ENCODE data around the gene GULP1. TPM values are rescaled to one million over a fixed set of nuclear protein-coding genes. Genes with fewer than 3 reads are reported as not detected.
"Not testable (repeated sequence)": the region's sequence is repeated elsewhere in the genome, so short reads cannot be mapped to it uniquely, and the experiment has no call there.

Gene GULP1
- total RNA-seq, 3 donors from 2014 or later: 9.0 to 35.7 (median 15.1) TPM

DNA sequence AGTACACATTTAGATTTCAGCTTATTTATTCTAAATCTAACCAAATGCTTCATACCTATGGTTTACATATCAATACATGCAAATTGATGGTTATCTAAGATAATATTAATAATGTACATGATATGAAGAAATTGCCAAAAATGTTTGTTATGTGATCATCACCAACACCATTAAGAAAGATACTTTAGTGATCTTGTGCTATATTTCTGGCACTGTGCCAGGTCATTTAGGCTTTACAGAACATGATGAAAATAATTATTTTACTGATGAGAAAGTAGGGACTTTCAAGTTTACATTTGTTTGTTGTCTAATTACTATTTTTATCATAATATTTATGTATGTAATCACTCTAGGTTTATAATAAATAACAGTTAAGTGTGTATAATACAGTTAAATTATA lies 158.3 kb downstream of the GULP1 start:
- DNase-seq: no peak
- Histone ChIP-seq H3K36me3 (ENCODE audit: low read depth) (no peaks in the 10 kb centered on the region), H3K4me1 (ENCODE audit: low read depth) (no peaks in the 10 kb centered on the region), H3K4me3 (no peak overlapping the region), H3K9me3 (no peaks in the 10 kb centered on the region)
- ATAC-seq: no peak
- intact Hi-C loops (cut with DNase I, micrococcal nuclease): no loop called here
- TF ChIP-seq, protein P1, sequence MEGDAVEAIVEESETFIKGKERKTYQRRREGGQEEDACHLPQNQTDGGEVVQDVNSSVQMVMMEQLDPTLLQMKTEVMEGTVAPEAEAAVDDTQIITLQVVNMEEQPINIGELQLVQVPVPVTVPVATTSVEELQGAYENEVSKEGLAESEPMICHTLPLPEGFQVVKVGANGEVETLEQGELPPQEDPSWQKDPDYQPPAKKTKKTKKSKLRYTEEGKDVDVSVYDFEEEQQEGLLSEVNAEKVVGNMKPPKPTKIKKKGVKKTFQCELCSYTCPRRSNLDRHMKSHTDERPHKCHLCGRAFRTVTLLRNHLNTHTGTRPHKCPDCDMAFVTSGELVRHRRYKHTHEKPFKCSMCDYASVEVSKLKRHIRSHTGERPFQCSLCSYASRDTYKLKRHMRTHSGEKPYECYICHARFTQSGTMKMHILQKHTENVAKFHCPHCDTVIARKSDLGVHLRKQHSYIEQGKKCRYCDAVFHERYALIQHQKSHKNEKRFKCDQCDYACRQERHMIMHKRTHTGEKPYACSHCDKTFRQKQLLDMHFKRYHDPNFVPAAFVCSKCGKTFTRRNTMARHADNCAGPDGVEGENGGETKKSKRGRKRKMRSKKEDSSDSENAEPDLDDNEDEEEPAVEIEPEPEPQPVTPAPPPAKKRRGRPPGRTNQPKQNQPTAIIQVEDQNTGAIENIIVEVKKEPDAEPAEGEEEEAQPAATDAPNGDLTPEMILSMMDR (IDR thresholded peaks at IDR 0.05): no peak

DNA sequence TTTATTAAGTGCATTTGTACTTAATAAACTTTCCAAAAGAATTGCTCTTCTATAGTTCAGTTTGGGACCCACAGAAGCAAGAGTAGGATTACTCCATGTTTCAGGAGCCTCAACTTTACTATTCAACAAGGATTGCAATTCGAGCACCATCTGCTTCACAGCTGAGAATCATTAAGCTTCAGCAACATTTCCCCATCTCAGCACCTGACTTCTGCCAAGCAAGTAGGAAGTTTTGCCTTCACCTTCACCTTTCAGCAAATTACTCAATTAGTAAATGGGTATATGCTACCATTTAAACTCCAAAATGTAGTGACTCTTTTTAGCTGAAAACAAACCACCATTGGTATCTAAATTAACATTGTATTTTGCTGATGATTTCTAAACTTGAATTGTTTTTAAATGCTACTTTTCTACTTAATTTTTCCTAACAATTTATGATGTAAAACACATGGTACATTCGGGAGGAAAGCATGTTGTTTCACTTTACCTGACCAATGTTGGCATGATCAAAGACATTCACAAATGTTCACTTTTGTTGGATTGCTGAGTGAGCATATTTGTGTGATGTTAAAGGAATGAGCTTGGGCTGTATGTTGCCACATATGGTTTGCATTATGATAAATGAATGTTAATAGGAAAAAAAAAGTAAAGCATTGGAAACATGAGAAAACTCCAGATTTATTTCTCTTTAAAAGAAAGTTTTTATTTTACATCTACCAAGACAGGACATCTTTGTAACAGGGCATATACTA lies 159.2 kb downstream of the GULP1 start:
- TF ChIP-seq, protein P1 (IDR thresholded peaks at IDR 0.05): no peak
- ATAC-seq (no peak), DNase-seq (no peak)
- intact Hi-C loops (cut with DNase I, micrococcal nuclease): no loop called here
- Histone ChIP-seq H3K9me3 (no peaks in the 10 kb centered on the region), H3K4me3 (no peak overlapping the region), H3K4me1 (ENCODE audit: low read depth) (no peaks in the 10 kb centered on the region), H3K36me3 (ENCODE audit: low read depth) (no peaks in the 10 kb centered on the region)

DNA sequence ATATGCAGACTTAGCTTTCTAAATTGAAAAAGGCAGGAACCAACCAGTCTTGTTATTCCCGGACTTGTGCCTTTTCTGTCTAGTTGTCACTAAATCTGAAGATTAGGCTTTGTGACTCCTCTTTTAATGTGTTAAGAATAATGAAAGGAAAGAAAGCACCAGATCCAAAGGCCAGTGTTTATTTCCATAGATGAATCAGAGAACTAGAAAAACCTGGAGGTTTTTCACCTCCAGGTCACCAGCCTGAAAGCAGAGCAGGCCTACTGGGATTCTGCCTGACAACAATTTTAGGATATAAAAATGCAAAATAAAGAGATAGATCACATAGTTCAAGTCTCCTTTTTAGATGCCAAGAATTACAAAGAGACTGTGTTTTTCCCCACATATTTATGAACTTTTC lies 160.4 kb downstream of the GULP1 start:
- ATAC-seq: no peak
- no peaks in the 10 kb centered on the region for H3K36me3 ChIP-seq (ENCODE audit: low read depth)
- H3K4me1 ChIP-seq (ENCODE audit: low read depth): no peaks in the 10 kb centered on the region
- H3K4me3 ChIP-seq: no peak overlapping the region
- no peak for DNase-seq
- intact Hi-C loops (cut with DNase I, micrococcal nuclease): no loop called here
- H3K9me3 ChIP-seq: no peaks in the 10 kb centered on the region
- TF ChIP-seq, protein P1 (IDR thresholded peaks at IDR 0.05): no peak

DNA sequence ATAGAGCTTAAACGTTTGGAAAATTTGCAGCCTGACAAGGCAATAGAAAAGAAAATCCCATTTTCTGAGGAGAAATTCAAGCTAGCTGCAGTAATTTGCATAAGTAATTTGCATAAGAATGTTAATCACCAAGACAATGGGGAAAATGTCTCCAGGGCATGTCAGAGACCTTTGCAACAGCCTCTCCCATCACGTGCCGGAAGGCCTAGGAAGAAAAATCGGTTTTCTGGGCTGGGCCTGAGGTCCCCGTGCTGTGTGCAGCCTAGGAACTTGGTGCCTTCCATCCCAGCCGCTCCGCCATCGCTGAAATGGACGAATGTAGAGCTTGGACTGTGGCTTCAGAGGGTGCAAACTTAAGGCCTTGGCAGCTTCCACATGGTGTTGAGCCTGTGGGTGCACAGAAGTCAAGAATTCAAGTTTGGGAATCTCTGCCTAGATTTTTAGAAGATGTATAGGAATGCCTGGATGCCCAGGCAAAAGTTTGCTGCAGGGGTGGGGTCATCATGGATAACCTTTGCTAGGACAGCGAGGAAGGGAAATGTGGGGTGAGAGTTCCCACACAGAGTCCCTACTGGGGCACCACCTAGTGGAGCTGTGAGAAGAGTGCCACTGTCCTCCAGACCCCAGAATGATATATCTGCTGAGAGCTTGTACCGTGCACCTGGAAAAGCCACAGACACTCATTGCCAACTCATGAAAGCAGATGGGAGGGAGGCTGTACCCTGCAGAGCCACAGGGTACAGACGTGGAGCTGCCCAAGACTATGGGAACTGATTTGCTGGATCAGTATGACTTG lies 164.6 kb downstream of the GULP1 start:
- no peak overlapping the region for H3K4me3 ChIP-seq
- no peaks in the 10 kb centered on the region for H3K36me3 ChIP-seq (ENCODE audit: low read depth)
- no peaks in the 10 kb centered on the region for H3K9me3 ChIP-seq
- no peak for ATAC-seq
- H3K4me1 ChIP-seq (ENCODE audit: low read depth): no peaks in the 10 kb centered on the region
- DNase-seq: no peak
- TF ChIP-seq, protein P1 (IDR thresholded peaks at IDR 0.05): no peak
- intact Hi-C loops (cut with DNase I, micrococcal nuclease): no loop called here

DNA sequence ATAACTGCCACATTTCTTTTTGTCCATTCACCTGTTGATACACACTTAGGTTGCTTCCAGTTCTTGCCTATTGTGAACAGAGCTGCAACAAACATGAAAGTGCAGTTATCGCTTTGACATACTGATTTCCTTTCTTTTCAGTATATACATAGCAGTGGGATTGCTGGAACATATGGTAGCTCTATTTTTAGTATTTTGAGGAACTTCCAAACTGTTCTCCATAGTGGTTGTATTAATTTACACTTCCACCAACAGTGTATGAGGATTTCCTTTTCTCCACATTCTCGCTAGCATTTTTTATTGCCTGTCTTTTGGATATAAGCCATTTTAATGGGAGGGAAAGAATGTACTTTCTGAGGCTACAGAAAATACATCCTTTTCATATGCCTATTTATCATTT lies 167.4 kb downstream of the GULP1 start:
- Histone ChIP-seq H3K4me1 (ENCODE audit: low read depth) (no peaks in the 10 kb centered on the region), H3K4me3 (no peak overlapping the region), H3K9me3 (no peaks in the 10 kb centered on the region), H3K36me3 (ENCODE audit: low read depth) (no peaks in the 10 kb centered on the region)
- TF ChIP-seq, protein P1 (IDR thresholded peaks at IDR 0.05): no peak
- intact Hi-C loops (cut with DNase I, micrococcal nuclease): no loop called here
- DNase-seq (no peak), ATAC-seq (no peak)

DNA sequence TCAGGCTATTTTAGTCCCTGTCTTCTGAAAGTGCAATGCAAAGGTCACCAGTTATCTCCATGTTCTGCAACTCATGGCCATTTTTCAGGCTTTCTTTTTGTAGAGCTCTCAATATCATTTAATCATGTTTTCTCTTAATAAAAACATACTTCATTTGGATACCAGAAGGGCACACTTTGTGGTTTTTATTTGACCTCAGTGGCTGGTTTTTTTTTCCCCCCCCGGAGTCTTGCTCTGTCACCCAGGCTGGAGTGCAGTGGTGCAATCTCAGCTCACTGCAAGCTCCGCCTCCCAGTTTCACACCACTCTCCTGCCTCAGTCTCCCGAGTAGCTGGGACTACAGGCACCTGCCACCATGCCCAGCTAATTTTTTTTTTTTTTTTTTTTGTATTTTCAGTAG lies 174.4 kb downstream of the GULP1 start:
- intact Hi-C loops (cut with DNase I, micrococcal nuclease); H3K4me3 ChIP-seq: not testable (repeated sequence)

More for the DNA sequence above, 174.4 kb downstream of the GULP1 start:
- H3K4me1 ChIP-seq (ENCODE audit: low read depth); DNase-seq; H3K36me3 ChIP-seq (ENCODE audit: low read depth); H3K9me3 ChIP-seq; ATAC-seq: not testable (repeated sequence)
